CD4-positive, alpha-beta T cell treated with Interleukin-17A for 4 hours (primary cell): ENCODE results near the gene CSNK2A3.
"Not testable (repeated sequence)": the region's sequence is repeated elsewhere in the genome, so short reads cannot be mapped to it uniquely, and the experiment has no call there.

Experiments
- DNase-seq: peaks from one replicate; pipeline ENCODE4 v3.0.0-alpha.2; 2020; ENCODE audit warnings: mixed read lengths

Gene CSNK2A3

DNA sequence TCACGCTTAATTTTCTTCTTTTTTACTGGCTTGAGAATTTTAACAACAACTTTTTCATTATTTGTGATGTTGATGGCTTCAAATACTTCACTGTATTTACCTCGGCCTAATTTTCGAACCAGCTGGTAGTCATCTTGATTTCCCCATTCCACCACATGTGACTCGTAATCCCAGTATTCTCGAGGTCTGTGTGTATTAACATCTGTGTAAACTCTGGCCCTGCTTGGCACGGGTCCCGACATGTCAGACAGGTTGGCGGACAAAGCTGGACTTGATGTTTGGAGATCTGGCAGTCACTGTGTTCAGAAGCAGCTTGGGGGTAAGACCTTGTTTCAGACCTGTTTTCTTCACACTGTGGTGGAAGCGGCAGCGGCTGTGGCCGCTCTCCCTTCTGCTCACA, at the start of gene CSNK2A3:
Gene CSNK2A3, minus strand, starts transcription at position 373 of the 400 bp plus-strand sequence. Its CDS starts 131 bp downstream, at position 242.
- not testable (repeated sequence) for DNase-seq

DNA sequence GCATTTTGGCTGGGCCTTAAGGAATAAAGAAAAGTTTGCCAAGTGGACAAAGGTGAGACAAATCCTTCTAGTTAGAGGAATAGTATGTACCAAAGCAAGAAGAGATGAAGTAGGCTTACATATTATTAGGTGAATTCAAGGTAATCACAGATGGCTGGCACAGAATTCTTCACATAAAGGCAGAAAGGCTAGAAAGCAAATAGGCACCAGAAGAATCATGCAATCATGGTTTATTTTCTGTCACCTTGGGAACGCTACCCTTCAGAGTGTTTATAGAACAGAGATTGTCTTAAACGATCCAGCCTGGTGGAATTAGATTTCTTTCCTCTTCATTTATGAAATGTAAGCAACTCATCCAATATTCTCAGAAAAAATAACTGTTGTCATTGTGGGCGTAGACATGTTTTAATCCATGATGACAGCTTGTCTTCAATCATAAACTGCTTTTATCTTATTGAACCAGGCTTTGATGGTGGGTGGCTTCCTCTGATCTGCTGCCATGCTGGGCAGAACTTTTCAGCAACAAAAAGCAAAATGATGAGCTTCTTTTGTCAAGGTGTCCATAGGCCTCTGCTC, 49.0 kb upstream of the CSNK2A3 start:
- no peak for DNase-seq

- DNase-seq: no peak
These were observed 47.7 kb upstream of the CSNK2A3 start for GRCh38 chr11:11400635-11401232.

DNA sequence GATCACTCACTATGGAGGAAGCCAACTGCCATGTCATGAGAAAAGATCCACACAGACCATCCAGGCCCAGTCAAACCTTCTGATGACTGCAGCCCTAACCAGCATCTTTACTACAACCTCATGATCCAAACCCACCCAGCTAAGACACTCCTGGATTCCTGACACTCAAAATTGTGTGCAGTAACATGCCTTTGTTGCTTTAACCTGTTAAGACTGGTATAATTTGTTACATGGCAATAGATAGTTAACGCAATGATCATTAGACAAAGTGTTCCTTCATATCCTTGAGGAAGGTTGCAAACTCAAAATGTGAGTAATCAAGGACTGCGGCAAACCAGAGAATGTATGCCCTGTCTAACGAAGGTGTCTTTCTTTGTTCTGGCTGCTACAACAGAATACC, 47.1 kb upstream of the CSNK2A3 start:
- DNase-seq: no peak

DNA sequence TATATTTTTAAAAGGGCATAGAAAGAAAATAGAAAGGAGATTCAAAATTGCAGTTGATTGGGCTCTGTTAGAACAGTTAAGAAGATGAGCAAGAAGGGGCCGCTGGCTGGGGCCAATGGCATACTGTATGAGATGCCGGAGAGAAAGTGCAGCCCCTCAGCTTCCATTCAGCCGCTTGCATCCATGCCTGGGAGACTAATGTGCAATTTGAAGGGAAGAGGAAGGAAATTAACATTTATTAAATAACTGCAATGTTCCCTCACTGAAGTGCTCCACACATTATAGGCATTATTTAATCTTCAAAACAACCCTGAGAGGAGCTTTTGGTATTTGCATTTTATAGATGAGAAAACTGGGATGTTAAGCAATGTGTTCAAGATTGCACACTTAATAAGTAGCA, 44.7 kb upstream of the CSNK2A3 start:
- DNase-seq: no peak

GRCh38 chr11:11397036-11397415, 44.0 kb upstream of the CSNK2A3 start:
- no peak for DNase-seq

DNA sequence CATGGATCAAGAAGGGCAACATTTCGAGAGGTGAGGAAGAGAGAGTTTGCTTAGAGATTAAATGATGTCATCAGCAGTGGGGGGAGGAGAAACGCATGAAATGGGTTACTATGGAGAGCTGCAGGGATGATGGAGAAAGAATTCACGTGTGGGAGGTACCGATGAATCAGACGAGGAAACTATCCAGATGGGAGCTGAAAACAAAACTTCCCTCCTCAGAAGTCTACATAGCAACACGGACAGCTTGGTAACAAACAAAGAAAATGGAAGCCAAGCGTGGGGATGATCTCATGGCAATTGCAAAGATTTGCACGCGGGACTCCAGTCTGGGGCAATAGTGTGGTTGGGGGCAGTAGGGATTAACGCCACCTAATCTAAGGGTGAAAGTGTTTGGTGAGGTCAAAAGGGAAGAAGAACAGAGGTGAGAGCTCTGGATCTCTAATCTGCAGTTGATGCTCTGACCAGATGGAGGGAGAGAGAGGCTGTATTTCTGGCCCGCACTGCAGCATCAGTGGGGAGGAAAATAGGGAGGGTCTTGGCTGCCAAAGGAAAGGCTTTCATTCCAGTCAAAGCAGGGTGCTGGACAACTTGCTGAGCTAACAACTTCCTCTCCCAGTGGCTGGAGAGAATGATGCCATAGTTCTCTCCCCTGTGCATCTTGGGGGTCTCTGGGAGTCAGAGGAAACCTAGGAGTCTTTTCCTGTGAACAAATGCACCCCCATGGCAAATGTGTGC, 43.4 kb upstream of the CSNK2A3 start:
- no peak for DNase-seq

- DNase-seq: no peak
These were observed 42.1 kb upstream of the CSNK2A3 start for GRCh38 chr11:11395126-11395525.

DNA sequence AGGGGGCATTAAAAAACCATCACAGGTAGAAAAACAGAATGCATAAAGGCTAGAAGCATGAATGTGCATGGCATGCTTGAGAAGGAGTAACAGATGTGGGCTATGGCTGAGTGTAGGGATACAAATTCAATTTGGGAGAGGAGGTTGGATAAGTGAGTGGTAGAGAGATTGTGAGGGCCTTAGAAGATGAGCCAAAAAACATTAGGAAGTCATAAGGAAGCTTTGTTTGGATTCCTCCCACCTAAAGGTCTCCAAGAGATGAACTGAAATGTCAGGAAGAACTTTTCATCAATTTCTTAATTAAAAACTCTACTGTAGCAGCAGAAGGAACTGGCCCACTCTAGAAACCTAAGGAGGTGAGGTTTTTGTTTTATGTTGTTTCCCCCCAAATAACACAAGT, 41.2 kb upstream of the CSNK2A3 start:
- no peak for DNase-seq

DNA sequence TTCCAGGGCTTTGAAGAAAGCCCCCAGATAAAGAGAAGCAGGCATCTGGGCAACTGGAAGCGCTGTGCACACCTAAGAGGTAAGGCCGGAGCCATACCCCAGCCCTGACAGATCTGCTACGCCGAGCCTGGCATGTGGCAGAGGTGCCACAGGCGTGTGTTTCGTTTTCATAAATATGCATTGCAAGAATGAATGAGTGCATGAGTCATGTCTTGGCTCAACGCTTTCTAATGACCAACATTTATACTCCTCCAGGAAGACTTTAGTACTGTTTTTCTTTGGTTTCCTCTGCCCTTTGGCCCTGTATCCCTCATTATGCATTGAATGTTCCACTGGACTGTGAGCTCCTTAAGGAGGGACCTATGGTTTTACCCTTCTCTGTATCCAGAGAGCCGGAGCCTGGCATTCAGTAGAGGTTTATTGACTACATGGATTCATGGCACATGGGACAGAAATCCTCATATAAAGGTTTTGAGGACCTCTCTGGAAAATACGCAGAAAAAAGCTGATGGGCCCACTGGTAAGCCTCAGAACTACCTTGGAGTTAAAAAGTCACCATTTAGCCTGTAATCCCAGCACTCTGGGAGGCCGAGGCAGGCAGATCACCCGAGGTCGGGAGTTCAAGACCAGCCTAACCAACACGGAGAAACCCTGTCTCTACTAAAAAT, 38.9 kb upstream of the CSNK2A3 start:
- no peak for DNase-seq

- DNase-seq: no peak
These were observed 38.1 kb upstream of the CSNK2A3 start for GRCh38 chr11:11391169-11391568.

DNA sequence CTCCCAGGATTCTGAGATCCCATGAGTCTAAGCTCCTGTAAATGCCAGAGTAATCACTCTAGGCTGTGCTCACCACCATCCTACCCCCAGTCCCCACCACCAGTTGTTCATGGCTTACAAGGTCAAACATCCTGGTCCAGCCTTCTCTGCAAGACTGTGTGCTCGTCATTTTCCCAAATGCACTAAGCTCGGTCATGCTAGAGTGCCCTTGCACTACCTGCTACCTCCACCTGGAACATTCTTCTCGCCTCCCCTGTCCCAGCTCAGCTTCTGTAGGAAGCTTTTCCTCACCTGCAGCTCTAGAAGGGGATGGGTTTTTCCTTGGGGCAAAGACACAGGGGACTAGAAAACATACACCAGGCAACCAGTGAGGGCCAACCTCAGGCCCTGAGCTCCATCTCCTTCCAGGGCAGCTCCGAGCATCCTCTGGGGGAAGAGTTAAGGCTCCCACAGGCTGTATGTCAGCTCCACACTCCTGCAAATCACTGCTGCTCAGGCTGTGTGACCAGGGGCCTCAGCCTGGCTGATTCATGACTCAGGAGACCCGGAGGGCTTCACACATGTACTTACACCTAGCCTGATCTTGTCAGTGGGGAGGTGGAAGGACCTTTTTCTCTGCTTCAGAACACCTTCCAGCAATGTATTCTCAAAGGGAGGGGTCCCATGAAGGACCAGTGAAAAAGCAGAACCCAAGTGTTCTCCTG, 37.2 kb upstream of the CSNK2A3 start:
- no peak for DNase-seq

DNA sequence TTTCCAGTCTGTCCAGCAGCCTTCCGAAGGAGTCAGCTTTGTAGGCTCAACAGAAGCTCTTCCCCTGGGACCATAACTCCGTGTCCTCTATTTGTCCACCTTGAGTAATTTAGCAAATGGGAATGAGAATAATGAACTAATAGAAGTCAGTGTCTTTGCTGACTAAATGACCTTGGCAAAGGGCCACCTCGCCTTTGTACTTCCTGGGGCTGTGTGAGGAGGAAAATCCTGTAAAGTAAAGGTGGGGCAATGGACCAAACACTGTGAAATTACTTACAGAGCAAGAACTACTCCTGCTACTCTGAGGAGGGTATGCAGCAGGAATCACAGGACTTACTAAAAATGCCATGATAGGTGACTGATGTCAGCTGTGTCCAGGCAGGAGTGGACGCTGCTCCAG, 36.2 kb upstream of the CSNK2A3 start:
- no peak for DNase-seq

DNA sequence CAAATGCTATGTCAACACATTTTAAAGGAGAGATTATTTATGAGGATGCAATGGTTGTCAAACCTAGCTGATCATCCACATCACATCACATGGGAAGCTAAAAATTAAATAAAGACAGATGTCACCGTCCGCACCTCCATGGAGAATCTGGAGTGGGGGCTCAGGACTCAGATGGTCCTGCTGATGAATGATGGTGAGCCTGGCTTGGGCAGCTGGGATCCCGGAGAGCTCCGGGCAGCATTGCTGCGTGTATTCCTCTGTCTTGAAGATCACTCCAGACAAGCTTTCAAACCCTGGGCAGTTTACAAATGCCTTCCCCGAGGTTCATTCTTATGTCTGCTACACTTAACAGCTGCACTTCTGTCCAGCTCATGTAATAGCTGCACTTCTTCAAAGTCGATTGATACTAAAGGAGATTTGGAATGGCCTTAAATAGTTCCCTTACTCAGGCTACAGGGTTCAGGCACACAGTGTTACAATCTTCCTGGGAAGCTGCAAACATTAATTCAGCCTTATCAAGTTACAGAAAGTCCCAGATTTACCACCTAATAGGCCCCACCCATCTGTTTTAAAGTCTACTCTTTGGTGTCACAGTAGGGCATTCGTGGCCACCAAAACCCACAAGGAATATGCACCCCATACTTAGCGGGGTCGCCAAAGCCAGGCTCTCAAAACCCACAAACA, 34.7 kb upstream of the CSNK2A3 start:
- DNase-seq: no peak

- DNase-seq: no peak
These were observed 34.2 kb upstream of the CSNK2A3 start for GRCh38 chr11:11387207-11387606.

- DNase-seq: no peak
These were observed 31.8 kb upstream of the CSNK2A3 start for GRCh38 chr11:11384829-11385228.

- no peak for DNase-seq
These were observed 30.9 kb upstream of the CSNK2A3 start for GRCh38 chr11:11383995-11384394.

DNA sequence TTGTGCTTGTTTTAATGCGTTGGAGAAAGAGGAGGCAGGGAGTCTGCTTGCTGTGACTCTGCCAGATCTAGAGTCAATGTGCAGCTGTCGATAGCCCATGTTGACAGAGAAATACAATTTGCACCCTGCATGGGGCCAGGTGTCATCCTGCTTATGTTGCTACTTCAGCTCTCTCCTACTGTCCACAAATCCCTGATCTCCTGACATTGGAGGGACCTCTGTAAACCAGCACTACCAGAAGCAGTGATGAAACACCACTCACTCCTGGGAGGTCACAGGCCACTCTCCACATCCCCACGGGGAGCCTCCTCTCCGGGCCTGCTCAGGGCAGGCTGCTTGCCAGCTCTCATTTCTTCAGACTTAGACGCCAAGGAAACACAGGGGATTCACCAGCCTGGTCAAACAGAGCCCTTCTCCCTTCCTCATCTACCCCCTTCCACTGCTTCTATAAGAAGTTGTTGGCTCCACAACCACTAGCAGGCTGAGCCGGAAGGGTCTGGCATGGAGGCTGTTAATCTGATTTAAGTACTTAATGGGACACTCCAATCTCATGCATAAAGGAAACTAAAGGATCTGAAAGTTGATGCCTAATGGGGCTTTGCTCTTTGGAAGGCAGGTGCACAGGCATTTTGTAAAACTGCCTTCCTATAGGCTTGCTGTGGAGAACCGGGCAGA, 29.9 kb upstream of the CSNK2A3 start:
- no peak for DNase-seq

GRCh38 chr11:11381471-11382105, 28.5 kb upstream of the CSNK2A3 start:
- no peak for DNase-seq

DNA sequence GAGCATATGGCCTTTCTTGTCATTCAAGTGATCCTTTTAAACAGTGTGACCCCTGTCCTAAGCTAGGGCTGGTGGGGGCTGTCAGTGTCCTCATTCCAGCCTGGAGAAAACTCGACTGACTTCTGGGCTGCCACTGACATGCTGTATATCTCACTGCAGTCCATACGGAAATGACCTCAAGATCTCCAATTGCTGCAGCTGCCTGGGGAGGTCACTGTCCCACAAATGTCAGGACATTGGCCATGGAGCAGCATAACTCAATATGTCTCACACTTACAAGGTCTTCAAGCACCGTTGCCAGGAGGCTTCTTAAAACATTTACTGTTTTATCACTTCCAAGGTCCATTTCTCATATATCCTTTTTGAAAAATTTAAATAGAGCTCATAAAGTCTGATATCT, 27.8 kb upstream of the CSNK2A3 start:
- DNase-seq: no peak

- no peak for DNase-seq
These were observed 27.3 kb upstream of the CSNK2A3 start for GRCh38 chr11:11380340-11380739.

DNA sequence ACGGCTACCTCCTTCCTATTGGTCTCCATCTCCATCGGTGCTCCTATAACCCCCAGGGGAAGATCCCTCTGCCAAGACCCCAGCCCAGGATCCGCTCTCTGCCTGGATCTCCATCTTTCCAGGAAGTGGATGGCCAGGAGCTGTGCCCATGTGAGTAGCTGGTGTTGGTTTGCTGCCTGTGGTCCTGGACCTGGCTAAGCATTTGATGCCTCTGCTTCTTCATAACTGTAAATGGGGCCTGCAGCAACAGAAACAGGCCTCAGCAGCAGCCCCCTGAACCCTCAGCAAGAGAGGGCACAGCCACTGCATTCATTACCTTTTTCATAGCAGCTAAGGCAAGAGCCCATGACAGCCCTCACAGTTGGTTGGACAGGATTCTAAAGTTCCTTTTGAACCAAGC, 26.6 kb upstream of the CSNK2A3 start:
- DNase-seq: no peak
